ENCODE measurements around the gene TXNRD2. TPM values are rescaled to one million over a fixed set of nuclear protein-coding genes. Genes with fewer than 3 reads are reported as not detected.
A peak's percentile ranks its signal among the peaks of the same experiment; 100 is the strongest.

Gene TXNRD2
- 30.0 and 50.4 TPM in 2 replicates for total RNA-seq

- no peak for DNase-seq (ENCODE audit: low read depth)
- H3K27me3 ChIP-seq (ENCODE audit: control insufficient read depth, insufficient read depth, low read length) = no peaks in the 10 kb centered on the region
- TF ChIP-seq CTCF (IDR thresholded peaks at IDR 0.05; ENCODE audit: insufficient read depth, low read length, poor library complexity, severe bottlenecking) = no peak
- peak within 1 kb of the TSS; percentile 60 for H3K4me3 ChIP-seq (ENCODE audit: low read depth, low read length)
- no peaks in the 10 kb centered on the region for H3K36me3 ChIP-seq (ENCODE audit: control insufficient read depth, insufficient read depth, low read length)
Measured at GRCh38 chr22:19941365-19942082, at the start of gene TXNRD2, which contains the start of gene COMT. TXNRD2 (minus strand) TSS chr22:19941818; CDS start chr22:19941803, 15 bp downstream. COMT (plus strand) TSS chr22:19941772; CDS start chr22:19962527, 20,755 bp downstream.

GRCh38 chr22:19991395-19991644, 49.7 kb upstream of the TXNRD2 start:
- Histone ChIP-seq H3K36me3 (ENCODE audit: control insufficient read depth, insufficient read depth, low read length) (no peaks in the 10 kb centered on the region), H3K4me3 (ENCODE audit: low read depth, low read length) (no peak overlapping the region), H3K27me3 (ENCODE audit: control insufficient read depth, insufficient read depth, low read length) (no peaks in the 10 kb centered on the region)
- DNase-seq (ENCODE audit: low read depth) = no peak
- TF ChIP-seq CTCF (IDR thresholded peaks at IDR 0.05; ENCODE audit: insufficient read depth, low read length, poor library complexity, severe bottlenecking) = no peak

- Histone ChIP-seq H3K36me3 (ENCODE audit: control insufficient read depth, insufficient read depth, low read length) (no peaks in the 10 kb centered on the region), H3K4me3 (ENCODE audit: low read depth, low read length) (no peak overlapping the region), H3K27me3 (ENCODE audit: control insufficient read depth, insufficient read depth, low read length) (no peaks in the 10 kb centered on the region)
- DNase-seq (ENCODE audit: low read depth) = no peak
- no peak for TF ChIP-seq CTCF (IDR thresholded peaks at IDR 0.05; ENCODE audit: insufficient read depth, low read length, poor library complexity, severe bottlenecking)
Measured at GRCh38 chr22:19990609-19991394, 49.2 kb upstream of the TXNRD2 start.

GRCh38 chr22:19990188-19990587, 48.6 kb upstream of the TXNRD2 start:
- no peak overlapping the region for H3K4me3 ChIP-seq (ENCODE audit: low read depth, low read length)
- H3K36me3 ChIP-seq (ENCODE audit: control insufficient read depth, insufficient read depth, low read length) = no peaks in the 10 kb centered on the region
- TF ChIP-seq CTCF (IDR thresholded peaks at IDR 0.05; ENCODE audit: insufficient read depth, low read length, poor library complexity, severe bottlenecking) = no peak
- DNase-seq (ENCODE audit: low read depth) = no peak
- H3K27me3 ChIP-seq (ENCODE audit: control insufficient read depth, insufficient read depth, low read length) = no peaks in the 10 kb centered on the region

GRCh38 chr22:19989725-19990067, 48.1 kb upstream of the TXNRD2 start:
- DNase-seq (ENCODE audit: low read depth) = no peak
- Histone ChIP-seq H3K4me3 (ENCODE audit: low read depth, low read length) (no peak overlapping the region), H3K36me3 (ENCODE audit: control insufficient read depth, insufficient read depth, low read length) (no peaks in the 10 kb centered on the region), H3K27me3 (ENCODE audit: control insufficient read depth, insufficient read depth, low read length) (no peaks in the 10 kb centered on the region)
- no peak for TF ChIP-seq CTCF (IDR thresholded peaks at IDR 0.05; ENCODE audit: insufficient read depth, low read length, poor library complexity, severe bottlenecking)
